ENCODE data around the gene SH3RF1. TPM values are rescaled to one million over a fixed set of nuclear protein-coding genes. Genes with fewer than 3 reads are reported as not detected.

SH3RF1 gene
- total and polyA plus RNA-seq, 10 of the 15 experiments (the other 5 are each of a cell fraction or from before 2014, with no cell fraction given) = 4.5 to 22.5 (median 10.4) TPM

- H3K27me3 ChIP-seq (replicated peaks in 1 of 2; ENCODE audit: control insufficient read depth in 2 of 2, insufficient read depth in 2 of 2, low read length in 1 of 2) = no peaks in the 10 kb centered on the region
- H3K36me3 ChIP-seq (ENCODE audit: control insufficient read depth in 2 of 2, insufficient read depth in 2 of 2, low read length in 1 of 2) = peaks cover 0 to 4% of the 10 kb centered on the region in 2 experiments; a peak in 2 of 4 replicates
- no peak overlapping the region for H3K4me3 ChIP-seq
- H3K9me3 ChIP-seq (replicated peaks; ENCODE audit: control insufficient read depth, insufficient read depth, low read length) = no peaks in the 10 kb centered on the region
- H3K9ac ChIP-seq (ENCODE audit: control insufficient read depth, insufficient read depth, low read length) = no peak overlapping the region
- no peak overlapping the region for H2AFZ ChIP-seq (ENCODE audit: control insufficient read depth, low read depth, low read length)
- in situ Hi-C loops (cut with MboI) (no loop called here), intact Hi-C loops (cut with micrococcal nuclease; ENCODE audit: unreplicated experiment) (no loop called here)
- POLR2A ChIA-PET = interaction anchor here (0.6 to 1.5 kb wide), 3 partner anchors 65 to 298 kb away, joined by 3 read pairs; no protein-coding TSS in a partner anchor
- RAD21 ChIA-PET (ENCODE audit: unreplicated experiment) = interaction anchor here (1.4 to 1.5 kb wide), 2 partner anchors 9 to 14 kb away, joined by 4 to 6 read pairs; no protein-coding TSS in a partner anchor
- peaks cover 28% of the 10 kb centered on the region for H3K79me2 ChIP-seq (ENCODE audit: control insufficient read depth, insufficient read depth, low read length)
- no peaks in the 10 kb centered on the region for H4K20me1 ChIP-seq (ENCODE audit: control insufficient read depth, insufficient read depth)
- BruUV-seq (replicated peaks) = no TSS peak
- no peak for TF ChIP-seq IRF3 (IDR thresholded peaks at IDR 0.05)
- H3K4me2 ChIP-seq (ENCODE audit: control insufficient read depth, insufficient read depth) = no peak overlapping the region
- no peak for FAIRE-seq
- ATAC-seq = no peak
- WGBS (ENCODE audit: insufficient coverage, insufficient replicate concordance, low lambda C conversion rate, missing lambda C conversion rate) = 44% methylated on average over 3 of the region's 3 CpGs
- peaks cover 17% of the 10 kb centered on the region; the same call in 1 of the 2 replicates for H3K4me1 ChIP-seq (ENCODE audit: control insufficient read depth, insufficient read depth, low read length)
- SMC1A ChIA-PET (ENCODE audit: uncharacterized antibody, unreplicated experiment) = interaction anchor here (0.9 to 2.1 kb wide), 7 partner anchors 9 to 39 kb away, joined by 3 to 7 read pairs (median 5); no protein-coding TSS in a partner anchor
- CTCF ChIA-PET = interaction anchor here (1.2 kb wide), 1 partner anchor 11 kb away, joined by 3 read pairs; no protein-coding TSS in a partner anchor
- DNase-seq (ENCODE audit: low read depth, low spot score) = no peak
- no peak overlapping the region for H3K27ac ChIP-seq (ENCODE audit: control insufficient read depth, insufficient read depth)
Measured at GRCh38 chr4:169184686-169185085, 86.1 kb downstream of the SH3RF1 start.

GRCh38 chr4:169184236-169184635 lies 86.5 kb downstream of the SH3RF1 start:
- Histone ChIP-seq H2AFZ (ENCODE audit: control insufficient read depth, low read depth, low read length) (no peak overlapping the region), H3K9ac (ENCODE audit: control insufficient read depth, insufficient read depth, low read length) (no peak overlapping the region), H3K9me3 (replicated peaks; ENCODE audit: control insufficient read depth, insufficient read depth, low read length) (no peaks in the 10 kb centered on the region), H3K27me3 (replicated peaks in 1 of 2; ENCODE audit: control insufficient read depth in 2 of 2, insufficient read depth in 2 of 2, low read length in 1 of 2) (no peaks in the 10 kb centered on the region), H4K20me1 (ENCODE audit: control insufficient read depth, insufficient read depth) (no peaks in the 10 kb centered on the region), H3K27ac (ENCODE audit: control insufficient read depth, insufficient read depth) (no peak overlapping the region), H3K4me3 (no peak overlapping the region), H3K4me1 (ENCODE audit: control insufficient read depth, insufficient read depth, low read length) (peaks cover 16% of the 10 kb centered on the region; the same call in 1 of the 2 replicates), H3K36me3 (ENCODE audit: control insufficient read depth in 2 of 2, insufficient read depth in 2 of 2, low read length in 1 of 2) (peaks cover 0 to 4% of the 10 kb centered on the region in 2 experiments; a peak in 2 of 4 replicates), H3K4me2 (ENCODE audit: control insufficient read depth, insufficient read depth) (no peak overlapping the region), H3K79me2 (ENCODE audit: control insufficient read depth, insufficient read depth, low read length) (peaks cover 24% of the 10 kb centered on the region)
- BruUV-seq (replicated peaks) = no TSS peak
- RAD21 ChIA-PET (ENCODE audit: unreplicated experiment) = interaction anchor here (1.4 to 1.5 kb wide), 2 partner anchors 9 to 14 kb away, joined by 4 to 6 read pairs; no protein-coding TSS in a partner anchor
- CTCF ChIA-PET = no interaction called here
- FAIRE-seq (no peak), DNase-seq (ENCODE audit: low read depth, low spot score) (no peak), ATAC-seq (no peak)
- in situ Hi-C loops (cut with MboI) (no loop called here), intact Hi-C loops (cut with micrococcal nuclease; ENCODE audit: unreplicated experiment) (no loop called here)
- POLR2A ChIA-PET = interaction anchor here (0.6 to 1.5 kb wide), 5 partner anchors 14 to 298 kb away, joined by 3 to 4 read pairs (median 3); no protein-coding TSS in a partner anchor
- 92% methylated on average over 3 of the region's 3 CpGs for WGBS (ENCODE audit: insufficient coverage, insufficient replicate concordance, low lambda C conversion rate, missing lambda C conversion rate)
- SMC1A ChIA-PET (ENCODE audit: uncharacterized antibody, unreplicated experiment) = interaction anchor here (0.9 to 2.1 kb wide), 4 partner anchors 10 to 39 kb away, joined by 3 to 7 read pairs (median 5); no protein-coding TSS in a partner anchor
- TF ChIP-seq SMAD1 (IDR thresholded peaks at IDR 0.05; ENCODE audit: low read depth, partially characterized antibody) = no peak
- TF ChIP-seq ESRRA (IDR thresholded peaks at IDR 0.05; ENCODE audit: low read length) = no peak
- no peak for TF ChIP-seq RB1 (IDR thresholded peaks at IDR 0.05; ENCODE audit: borderline replicate concordance)
- no peak for TF ChIP-seq NR2C2 (IDR thresholded peaks at IDR 0.05; ENCODE audit: borderline replicate concordance, control insufficient read depth, insufficient read length, low read depth)
- no peak for TF ChIP-seq CBX5 (IDR thresholded peaks at IDR 0.05; ENCODE audit: low read depth)
- TF ChIP-seq PKNOX1 (IDR thresholded peaks at IDR 0.05) = no peak
- TF ChIP-seq ATF7 (IDR thresholded peaks at IDR 0.05; ENCODE audit: low read depth) = no peak
- no peak for TF ChIP-seq ZBED1 (IDR thresholded peaks at IDR 0.05; ENCODE audit: borderline replicate concordance)
- TF ChIP-seq CBFB (IDR thresholded peaks at IDR 0.05; ENCODE audit: low read depth) = no peak
- TF ChIP-seq ASH2L (IDR thresholded peaks at IDR 0.05; ENCODE audit: borderline replicate concordance, low read depth) = no peak
- TF ChIP-seq JUND (IDR thresholded peaks at IDR 0.05; ENCODE audit: low read depth, low read length) = no peak
- TF ChIP-seq MEF2B (IDR thresholded peaks at IDR 0.05; ENCODE audit: partially characterized antibody, poor library complexity, severe bottlenecking) = no peak

All from GM12878 (cell line).